Stomach (tissue), 9 donors: Measurements from ENCODE around the gene RTN4. TPM values are rescaled to one million over a fixed set of nuclear protein-coding genes. Genes with fewer than 3 reads are reported as not detected.
"Not testable (repeated sequence)": the region's sequence is repeated elsewhere in the genome, so short reads cannot be mapped to it uniquely, and the experiment has no call there.

Experiments used
- DNase-seq, 2 donors: peaks; one replicate each; pipeline versions ENCODE4 v3.0.0 to v3.0.0-alpha.2; 2013 to 2019
- H3K27ac ChIP-seq, 5 donors: fragments of 200-600 bp in 4 of 5; sonication (generic) in 4 of 5; one replicate each; pipeline ENCODE4 v1.5.1; 2013 to 2019; ENCODE audit warnings: mild to moderate bottlenecking in 1 of 5, moderate library complexity in 1 of 5
- H3K27me3 ChIP-seq, 3 donors: fragments of 200-600 bp; sonication (generic); one replicate each; pipeline ENCODE4 v1.5.1; 2017 to 2019; ENCODE audit warnings: mixed run types in 1 of 3
- H3K36me3 ChIP-seq, 4 donors: fragments of 200-600 bp; sonication (generic); 1 replicate in 3 of 4; 2 replicates in 1 of 4; pipeline ENCODE4 v1.5.1; 2016 to 2019
- H3K4me1 ChIP-seq, 4 donors: fragments of 200-600 bp; sonication (generic); one replicate each; pipeline ENCODE4 v1.5.1; 2016 to 2019
- H3K4me3 ChIP-seq, 4 donors: fragments of 200-600 bp; sonication (generic) in 3 of 4; one replicate each; pipeline ENCODE4 v1.5.1; 2016 to 2019; ENCODE audit warnings: mild to moderate bottlenecking in 1 of 4
- H3K9me3 ChIP-seq, 4 donors: fragments of 200-600 bp; sonication (generic); one replicate each; pipeline ENCODE4 v1.5.1; 2016 to 2019
- CTCF ChIP-seq, 7 experiments: fragments of 450-650 bp in 4 of 7; fragments of 200-600 bp in 3 of 7; sonication (generic) in 3 of 7; IDR thresholded peaks; one replicate each; pipeline ENCODE4 v1.5.1; 2016 to 2019; ENCODE audit warnings: antibody characterized with exemption in 7 of 7, control low read depth in 2 of 7, mild to moderate bottlenecking in 1 of 7
- EP300 ChIP-seq: sonication (generic); formaldehyde crosslinking; IDR thresholded peaks from one replicate; pipeline ENCODE4 v1.6.1; 2017; ENCODE audit warnings: antibody characterized with exemption
- POLR2A ChIP-seq, 4 donors: fragments of 450-650 bp; IDR thresholded peaks; one replicate each; pipeline ENCODE4 v1.6.1; 2016; ENCODE audit warnings: antibody characterized with exemption in 4 of 4, control low read depth in 2 of 4, mild to moderate bottlenecking in 1 of 4, moderate library complexity in 1 of 4
- POLR2AphosphoS5 ChIP-seq, 3 donors: sonication (generic); formaldehyde crosslinking; IDR thresholded peaks; one replicate each; pipeline ENCODE4 v1.6.1; 2016; ENCODE audit warnings: antibody characterized with exemption in 3 of 3
- WGBS, 5 donors: extraction: QIAGEN DNeasy Blood & Tissue Kit in 3 of 5; methylation state at CpG; one replicate each; pipeline versions ENCODE4 v1.1.5 to v1.1.7; 2013 to 2018; 5-methylcytosine and 5-hydroxymethylcytosine counted together
- intact Hi-C: fragments of 100-400 bp; cut with DNase I; formaldehyde crosslinking; loops from one replicate; pipeline ENCODE4 v1.15.1; 2023; ENCODE audit warnings: low total_unique reads
- polyA plus RNA-seq, 3 donors: library from polyadenylated mRNA; stranded (reverse); fragments of 200-250 nt; gene quantifications; one replicate each; pipeline ENCODE4 v1.2.3, GENCODE V29; 2013
- total RNA-seq, 5 donors: library from RNA; depleted of rRNA; stranded (reverse); fragments of >200 nt; gene quantifications; one replicate each; pipeline versions ENCODE4 v1.1.0 to v1.2.3, GENCODE V29; 2014 to 2016
- donor health status: healthy with polysubstance abuse.
- donor health status: Bipolar disorder and iron deficiency.
- donor health status: healthy.

The RTN4 gene
- total and polyA plus RNA-seq, 8 donors, result 40.8 to 463 (median 126) TPM

DNA sequence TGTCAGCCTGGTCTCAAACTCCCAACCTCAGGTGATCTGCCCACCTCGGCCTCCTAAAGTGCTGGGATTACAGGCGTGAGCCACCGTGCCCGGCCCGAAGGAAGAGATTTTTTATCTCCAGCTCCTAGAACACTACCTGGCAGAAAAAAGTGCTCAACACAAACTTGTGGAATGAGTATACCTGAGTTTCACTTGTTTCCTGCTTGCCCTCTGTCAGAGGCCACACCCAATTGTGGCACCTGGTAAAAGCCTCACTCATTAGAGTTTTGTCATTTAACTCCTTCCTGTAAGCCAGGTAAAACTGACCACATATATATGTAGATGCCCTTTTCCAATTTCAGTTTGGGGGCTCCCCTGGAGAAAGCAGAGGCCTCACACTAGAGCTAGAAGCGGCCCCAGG is 42.2 kb upstream of the RTN4 start:
- DNase-seq, result peak; percentile 30 to 69
- WGBS, 5 donors, result 36 to 84% (median 61%) methylated on average over 6 of the region's 6 CpGs

DNA sequence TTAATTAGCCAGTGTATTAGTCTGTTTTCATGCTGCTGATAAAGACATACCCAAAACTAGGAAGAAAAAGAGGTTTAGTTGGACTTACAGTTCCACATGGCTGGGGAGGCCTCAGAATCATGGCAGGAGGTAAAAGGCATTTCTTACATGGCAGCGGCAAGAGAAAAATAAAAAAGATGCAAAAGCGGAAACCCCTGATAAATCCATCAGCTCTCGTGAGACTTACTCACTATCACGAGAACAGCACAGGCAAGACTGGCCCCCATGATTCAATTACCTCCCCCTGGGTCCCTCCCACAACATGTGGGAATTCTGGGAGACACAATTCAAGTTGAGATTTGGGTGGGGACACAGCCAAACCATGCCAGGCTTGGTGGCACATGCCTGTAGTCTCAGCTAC is 41.4 kb upstream of the RTN4 start:
- H3K36me3 ChIP-seq, DNase-seq, intact Hi-C loops, H3K9me3 ChIP-seq, H3K27me3 ChIP-seq, H3K4me3 ChIP-seq: not testable (repeated sequence)
- Histone ChIP-seq H3K4me1 (peaks cover 0 to 18% (median 7%) of the 10 kb centered on the region in 4 donors), H3K27ac (peak overlapping the region in 1 of 5 donors; percentile 59)
- 62 to 94% (median 71%) methylated on average over 3 to 4 of the region's 4 CpGs for whole genome bisulfite sequencing, 5 donors

More for the DNA sequence above, 42.2 kb upstream of the RTN4 start:
- H3K4me3 ChIP-seq, result no peak overlapping the region
- peak overlapping the region; percentile 28 to 59 (median 49) for H3K27ac ChIP-seq
- H3K27me3 ChIP-seq, result no peaks in the 10 kb centered on the region
- H3K9me3 ChIP-seq, result no peaks in the 10 kb centered on the region
- intact Hi-C loops, result no loop called here
- no peaks in the 10 kb centered on the region for H3K36me3 ChIP-seq
- TF ChIP-seq POLR2AphosphoS5 (IDR thresholded peaks at IDR 0.05) (peak in 1 of 3 donors; percentile 42), POLR2A (IDR thresholded peaks at IDR 0.05) (no peak)
- peaks cover 0 to 25% (median 14%) of the 10 kb centered on the region in 4 donors for H3K4me1 ChIP-seq

DNA sequence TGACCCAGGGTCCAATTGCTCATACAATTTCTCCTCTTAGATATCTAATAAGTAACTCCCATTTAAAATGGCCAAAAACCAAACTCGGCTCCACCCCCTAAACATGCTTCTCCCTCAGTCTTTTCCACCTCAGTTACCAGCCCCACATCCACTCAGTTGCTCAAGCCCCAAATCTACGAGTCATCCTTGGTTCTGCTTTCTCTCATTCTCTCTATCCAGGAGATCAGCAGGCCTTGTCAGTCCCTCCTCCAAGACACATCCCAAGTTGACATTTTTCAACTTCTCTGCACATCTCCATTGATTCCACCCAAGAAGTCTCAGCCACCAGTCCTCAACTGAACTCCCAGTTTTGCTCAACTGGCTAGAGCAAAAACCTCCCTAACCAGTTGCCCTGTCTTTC is 40.5 kb upstream of the RTN4 start:
- WGBS, 5 donors, result 89 to 94% (median 93%) methylated on average over 2 of the region's 2 CpGs
- Histone ChIP-seq H3K36me3 (no peaks in the 10 kb centered on the region), H3K9me3 (no peaks in the 10 kb centered on the region), H3K4me3 (no peak overlapping the region), H3K27ac (no peak overlapping the region), H3K4me1 (peaks cover 0 to 10% (median 0%) of the 10 kb centered on the region in 4 donors), H3K27me3 (no peaks in the 10 kb centered on the region)
- intact Hi-C loops, result no loop called here
- TF ChIP-seq POLR2AphosphoS5 (IDR thresholded peaks at IDR 0.05), result no peak
- no peak for TF ChIP-seq POLR2A (IDR thresholded peaks at IDR 0.05)
- no peak for TF ChIP-seq CTCF (IDR thresholded peaks at IDR 0.05)
- TF ChIP-seq EP300, result no peak
- no peak for DNase-seq

DNA sequence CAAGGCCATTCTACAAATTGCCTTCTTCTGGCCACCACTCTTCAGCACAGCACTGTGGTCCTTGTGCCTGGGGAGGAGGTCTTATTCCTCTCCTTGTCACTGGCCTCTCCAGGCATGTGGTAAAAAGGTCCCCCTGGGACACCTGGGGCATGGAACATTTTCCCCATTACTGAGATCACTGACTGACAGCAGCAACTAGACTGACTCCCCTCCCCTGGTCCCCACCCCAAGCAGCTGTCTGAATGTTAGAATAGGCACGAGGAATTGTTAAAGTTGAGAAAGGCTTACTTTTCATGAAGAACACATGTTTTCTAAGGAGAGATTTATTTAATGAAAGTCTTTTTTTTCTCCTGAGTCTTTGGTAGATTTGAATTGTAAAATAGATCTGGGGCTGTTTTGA is 39.5 kb upstream of the RTN4 start:
- H3K4me3 ChIP-seq, result no peak overlapping the region
- no peaks in the 10 kb centered on the region for H3K27me3 ChIP-seq
- peaks cover 0 to 10% (median 0%) of the 10 kb centered on the region in 4 donors for H3K4me1 ChIP-seq
- H3K9me3 ChIP-seq, result no peaks in the 10 kb centered on the region
- no peaks in the 10 kb centered on the region for H3K36me3 ChIP-seq
- DNase-seq, result no peak
- intact Hi-C loops, result no loop called here
- no peak overlapping the region for H3K27ac ChIP-seq
- TF ChIP-seq POLR2A (IDR thresholded peaks at IDR 0.05), result no peak
- no peak for TF ChIP-seq POLR2AphosphoS5 (IDR thresholded peaks at IDR 0.05)
- no peak for TF ChIP-seq EP300
- TF ChIP-seq CTCF (IDR thresholded peaks at IDR 0.05), result no peak
- 86 to 95% (median 91%) methylated on average over 1 of the region's 1 CpG for whole genome bisulfite sequencing, 5 donors

GRCh38 chr2:55088400-55088799 is 38.1 kb upstream of the RTN4 start:
- no peaks in the 10 kb centered on the region for H3K27me3 ChIP-seq
- intact Hi-C loops, result no loop called here
- TF ChIP-seq POLR2A (IDR thresholded peaks at IDR 0.05), result no peak
- TF ChIP-seq POLR2AphosphoS5 (IDR thresholded peaks at IDR 0.05), result no peak
- no peak for TF ChIP-seq CTCF (IDR thresholded peaks at IDR 0.05)
- TF ChIP-seq EP300, result no peak
- WGBS, 5 donors, result 71 to 97% (median 85%) methylated on average over 1 of the region's 1 CpG
- no peak overlapping the region for H3K27ac ChIP-seq
- H3K36me3 ChIP-seq, result no peaks in the 10 kb centered on the region
- H3K4me1 ChIP-seq, result peaks cover 0 to 10% (median 0%) of the 10 kb centered on the region in 4 donors
- peak in 1 of 2 donors; percentile 64 for DNase-seq
- no peaks in the 10 kb centered on the region for H3K9me3 ChIP-seq
- no peak overlapping the region for H3K4me3 ChIP-seq
